ENCODE measurements around the gene ZBTB40. TPM values are rescaled to one million over a fixed set of nuclear protein-coding genes. Genes with fewer than 3 reads are reported as not detected.

ZBTB40 gene
- total RNA-seq, 4 donors from 2014 or later: 12.0 to 17.3 (median 12.5) TPM

DNA sequence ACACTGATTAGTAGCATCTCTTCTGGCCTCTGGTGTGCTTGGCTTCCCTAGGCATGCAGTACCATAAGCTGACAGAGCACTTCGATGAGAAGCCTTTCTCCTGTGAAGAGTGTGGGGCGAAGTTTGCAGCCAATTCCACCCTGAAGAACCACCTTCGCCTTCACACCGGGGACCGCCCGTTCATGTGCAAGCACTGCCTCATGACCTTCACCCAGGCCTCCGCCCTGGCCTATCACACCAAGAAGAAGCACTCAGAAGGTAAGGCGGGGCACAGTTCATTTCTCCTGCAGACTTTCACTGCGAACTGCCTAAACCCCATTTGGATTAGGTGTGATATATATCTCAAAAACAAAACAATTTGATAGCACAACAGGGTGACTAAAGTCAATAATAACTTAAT is 61.2 kb downstream of the ZBTB40 start:
- Histone ChIP-seq H3K4me3 (no peak overlapping the region), H3K4me1 (peaks cover 0 to 3% of the 10 kb centered on the region in 2 donors), H3K27me3 (no peaks in the 10 kb centered on the region), H3K36me3 (peaks cover 4 to 94% of the 10 kb centered on the region in 2 donors), H3K9me3 (no peaks in the 10 kb centered on the region), H3K27ac (no peak overlapping the region)
- intact Hi-C loops (cut with DNase I; ENCODE audit: low total_unique reads): no loop called here
- in situ Hi-C loops (cut with MboI; ENCODE audit: low sequenced_read_pairs in 4 of 4): no loop called here
- no peak for DNase-seq
- no peak for ATAC-seq
- TF ChIP-seq POLR2A (IDR thresholded peaks at IDR 0.05): no peak
- TF ChIP-seq, protein P1, sequence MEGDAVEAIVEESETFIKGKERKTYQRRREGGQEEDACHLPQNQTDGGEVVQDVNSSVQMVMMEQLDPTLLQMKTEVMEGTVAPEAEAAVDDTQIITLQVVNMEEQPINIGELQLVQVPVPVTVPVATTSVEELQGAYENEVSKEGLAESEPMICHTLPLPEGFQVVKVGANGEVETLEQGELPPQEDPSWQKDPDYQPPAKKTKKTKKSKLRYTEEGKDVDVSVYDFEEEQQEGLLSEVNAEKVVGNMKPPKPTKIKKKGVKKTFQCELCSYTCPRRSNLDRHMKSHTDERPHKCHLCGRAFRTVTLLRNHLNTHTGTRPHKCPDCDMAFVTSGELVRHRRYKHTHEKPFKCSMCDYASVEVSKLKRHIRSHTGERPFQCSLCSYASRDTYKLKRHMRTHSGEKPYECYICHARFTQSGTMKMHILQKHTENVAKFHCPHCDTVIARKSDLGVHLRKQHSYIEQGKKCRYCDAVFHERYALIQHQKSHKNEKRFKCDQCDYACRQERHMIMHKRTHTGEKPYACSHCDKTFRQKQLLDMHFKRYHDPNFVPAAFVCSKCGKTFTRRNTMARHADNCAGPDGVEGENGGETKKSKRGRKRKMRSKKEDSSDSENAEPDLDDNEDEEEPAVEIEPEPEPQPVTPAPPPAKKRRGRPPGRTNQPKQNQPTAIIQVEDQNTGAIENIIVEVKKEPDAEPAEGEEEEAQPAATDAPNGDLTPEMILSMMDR (IDR thresholded peaks at IDR 0.05 in 4 of 5, conservative IDR thresholded peaks at IDR 0.05 in 1 of 5): no peak

DNA sequence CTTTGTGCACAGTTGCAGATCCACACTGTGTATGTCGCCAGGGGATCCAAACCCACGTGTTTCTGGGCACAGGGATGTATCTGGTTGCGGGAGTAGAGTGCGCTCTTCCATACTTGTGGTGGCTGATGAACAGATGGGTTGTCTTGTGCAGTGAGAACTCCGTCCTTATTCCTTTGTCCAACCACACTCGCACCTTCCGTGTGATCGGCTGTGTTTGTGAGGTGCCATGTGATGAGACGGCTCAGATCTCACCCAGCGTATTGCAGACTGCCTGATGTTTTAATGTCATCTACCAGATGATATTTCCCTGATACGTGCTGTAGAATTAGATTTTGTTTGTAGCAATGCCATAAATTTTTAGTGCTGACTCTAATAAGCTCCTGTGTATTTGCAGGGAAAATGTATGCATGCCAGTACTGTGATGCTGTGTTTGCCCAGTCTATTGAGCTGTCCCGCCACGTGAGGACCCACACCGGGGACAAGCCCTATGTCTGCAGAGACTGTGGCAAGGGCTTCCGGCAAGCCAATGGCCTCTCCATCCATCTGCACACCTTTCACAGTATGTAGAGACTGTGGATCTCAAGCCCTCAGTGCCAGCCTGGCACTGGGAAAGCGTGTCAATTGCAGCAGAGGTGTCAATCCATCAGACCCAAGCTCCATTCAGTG is 65.4 kb downstream of the ZBTB40 start:
- DNase-seq: no peak
- no peaks in the 10 kb centered on the region for H3K9me3 ChIP-seq
- no peak for ATAC-seq
- no peaks in the 10 kb centered on the region for H3K4me1 ChIP-seq
- intact Hi-C loops (cut with DNase I; ENCODE audit: low total_unique reads) (no loop called here), in situ Hi-C loops (cut with MboI; ENCODE audit: low sequenced_read_pairs in 4 of 4) (no loop called here)
- TF ChIP-seq POLR2A (IDR thresholded peaks at IDR 0.05): no peak
- TF ChIP-seq, protein P1 (IDR thresholded peaks at IDR 0.05 in 4 of 5, conservative IDR thresholded peaks at IDR 0.05 in 1 of 5): no peak
- H3K36me3 ChIP-seq: peaks cover under 1 to 96% of the 10 kb centered on the region in 2 donors
- H3K27me3 ChIP-seq: no peaks in the 10 kb centered on the region
- no peak overlapping the region for H3K4me3 ChIP-seq
- no peak overlapping the region for H3K27ac ChIP-seq

DNA sequence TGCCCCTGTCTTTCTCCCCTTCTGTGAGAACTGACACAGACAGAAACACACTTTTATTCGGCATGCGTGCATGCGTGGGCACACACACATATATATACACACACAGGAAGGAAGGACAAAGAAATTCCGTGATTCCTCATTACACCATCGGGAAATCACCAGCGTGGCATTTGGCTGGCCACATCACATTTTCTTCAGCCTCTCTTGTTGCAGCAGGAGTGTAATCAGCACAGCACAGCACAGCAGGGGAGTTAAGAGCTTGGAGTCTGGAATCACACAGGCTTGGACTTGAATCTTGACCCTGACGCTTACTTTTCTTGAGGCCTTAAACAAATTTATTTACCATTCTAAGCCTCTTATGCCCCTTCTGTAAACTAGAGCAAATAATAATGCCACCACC is 66.3 kb downstream of the ZBTB40 start:
- intact Hi-C loops (cut with DNase I; ENCODE audit: low total_unique reads) (no loop called here), in situ Hi-C loops (cut with MboI; ENCODE audit: low sequenced_read_pairs in 4 of 4) (no loop called here)
- no peaks in the 10 kb centered on the region for H3K27me3 ChIP-seq
- no peak overlapping the region for H3K27ac ChIP-seq
- H3K4me1 ChIP-seq: no peaks in the 10 kb centered on the region
- H3K4me3 ChIP-seq: no peak overlapping the region
- no peak for DNase-seq
- H3K9me3 ChIP-seq: no peaks in the 10 kb centered on the region
- ATAC-seq: no peak
- H3K36me3 ChIP-seq: peaks cover 0 to 93% of the 10 kb centered on the region in 2 donors
- no peak for TF ChIP-seq POLR2A (IDR thresholded peaks at IDR 0.05)
- TF ChIP-seq, protein P1 (IDR thresholded peaks at IDR 0.05 in 4 of 5, conservative IDR thresholded peaks at IDR 0.05 in 1 of 5): no peak

DNA sequence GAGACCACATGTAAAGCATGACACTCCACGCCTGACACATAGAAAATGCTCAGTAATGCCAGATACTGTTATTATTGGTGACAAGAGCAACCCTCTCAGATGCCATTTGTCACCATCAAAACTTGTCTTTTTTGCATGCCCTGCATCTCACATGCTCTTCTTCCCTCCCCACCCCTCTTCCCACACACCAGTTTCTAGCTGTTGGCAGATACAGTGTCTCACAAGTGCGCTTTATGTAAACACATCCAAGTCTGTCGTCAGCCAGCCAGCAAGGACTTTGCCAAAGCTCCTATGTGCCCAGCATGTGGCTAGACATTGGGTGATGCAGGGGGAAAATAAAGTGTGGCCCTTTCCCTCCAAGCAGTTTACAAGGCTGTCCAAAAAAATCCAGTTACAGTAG is 66.7 kb downstream of the ZBTB40 start:
- in situ Hi-C loops (cut with MboI; ENCODE audit: low sequenced_read_pairs in 4 of 4) (no loop called here), intact Hi-C loops (cut with DNase I; ENCODE audit: low total_unique reads) (no loop called here)
- Histone ChIP-seq H3K4me1 (no peaks in the 10 kb centered on the region), H3K27me3 (no peaks in the 10 kb centered on the region), H3K27ac (no peak overlapping the region), H3K4me3 (no peak overlapping the region), H3K36me3 (peaks cover 0 to 91% of the 10 kb centered on the region in 2 donors), H3K9me3 (no peaks in the 10 kb centered on the region)
- no peak for DNase-seq
- TF ChIP-seq, protein P1 (IDR thresholded peaks at IDR 0.05 in 4 of 5, conservative IDR thresholded peaks at IDR 0.05 in 1 of 5): no peak
- no peak for TF ChIP-seq POLR2A (IDR thresholded peaks at IDR 0.05)
- ATAC-seq: no peak

DNA sequence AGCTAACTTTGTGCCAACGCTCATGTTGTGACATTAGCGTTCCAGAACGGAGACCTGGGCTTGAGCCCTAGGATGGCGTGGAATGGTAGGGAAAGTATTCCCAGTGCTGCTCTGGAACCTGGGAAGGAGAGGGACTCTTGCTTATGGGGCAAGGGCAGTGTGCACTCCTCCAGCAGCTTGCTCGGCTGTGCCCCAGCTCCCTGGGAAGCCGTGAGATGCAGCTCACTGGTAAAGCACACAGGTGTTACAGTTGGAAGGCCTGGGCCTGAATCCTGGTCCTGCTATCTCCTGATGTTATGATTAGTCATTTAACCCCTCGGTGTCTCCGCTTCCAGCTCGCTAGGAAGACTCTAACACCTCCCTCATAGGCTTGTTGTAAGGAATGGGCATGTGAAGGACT is 69.2 kb downstream of the ZBTB40 start:
- no peak for ATAC-seq
- TF ChIP-seq POLR2A (IDR thresholded peaks at IDR 0.05): no peak
- TF ChIP-seq, protein P1 (IDR thresholded peaks at IDR 0.05 in 4 of 5, conservative IDR thresholded peaks at IDR 0.05 in 1 of 5): no peak
- no peak overlapping the region for H3K27ac ChIP-seq
- H3K36me3 ChIP-seq: peaks cover 0 to 92% of the 10 kb centered on the region in 2 donors
- H3K9me3 ChIP-seq: no peaks in the 10 kb centered on the region
- no peaks in the 10 kb centered on the region for H3K4me1 ChIP-seq
- intact Hi-C loops (cut with DNase I; ENCODE audit: low total_unique reads) (no loop called here), in situ Hi-C loops (cut with MboI; ENCODE audit: low sequenced_read_pairs in 4 of 4) (no loop called here)
- no peaks in the 10 kb centered on the region for H3K27me3 ChIP-seq
- H3K4me3 ChIP-seq: no peak overlapping the region
- no peak for DNase-seq

All from gastrocnemius medialis (tissue), 4 donors.